Measurements from ENCODE around the gene ITGAV.

The ITGAV gene

GRCh38 chr2:186590759-186591505 is 1.1 kb downstream of the ITGAV start:
- Histone ChIP-seq H3K27me3 (ENCODE audit: control insufficient read depth in 1 of 2, insufficient read depth in 2 of 2, low read length in 2 of 2) (no peaks in the 10 kb centered on the region), H3K36me3 (ENCODE audit: control insufficient read depth in 1 of 2, insufficient read depth in 2 of 2, low read length in 2 of 2) (no peaks in the 10 kb centered on the region), H3K9ac (ENCODE audit: low read depth in 1 of 2, low read length in 2 of 2) (peak overlapping the region; percentile 79 to 95), H3K4me1 (ENCODE audit: control insufficient read depth in 1 of 2, insufficient read depth in 2 of 2, low read length in 2 of 2) (peaks cover 22 to 27% of the 10 kb centered on the region in 2 donors), H3K27ac (ENCODE audit: low read depth, low read length) (peak overlapping the region; percentile 93), H3K9me3 (ENCODE audit: control insufficient read depth in 1 of 2, low read length in 2 of 2) (no peaks in the 10 kb centered on the region), H3K4me3 (ENCODE audit: low read depth in 1 of 2, low read length in 2 of 2) (peak overlapping the region; percentile 76 to 97)

GRCh38 chr2:186591506-186591890 is 1.6 kb downstream of the ITGAV start:
- H3K9me3 ChIP-seq (ENCODE audit: control insufficient read depth in 1 of 2, low read length in 2 of 2) = no peaks in the 10 kb centered on the region
- H3K9ac ChIP-seq (ENCODE audit: low read depth in 1 of 2, low read length in 2 of 2) = peak overlapping the region; percentile 79 to 95
- no peaks in the 10 kb centered on the region for H3K27me3 ChIP-seq (ENCODE audit: control insufficient read depth in 1 of 2, insufficient read depth in 2 of 2, low read length in 2 of 2)
- H3K27ac ChIP-seq (ENCODE audit: low read depth, low read length) = peak overlapping the region; percentile 93
- peak overlapping the region; percentile 76 to 97 for H3K4me3 ChIP-seq (ENCODE audit: low read depth in 1 of 2, low read length in 2 of 2)
- H3K4me1 ChIP-seq (ENCODE audit: control insufficient read depth in 1 of 2, insufficient read depth in 2 of 2, low read length in 2 of 2) = peaks cover 22 to 27% of the 10 kb centered on the region in 2 donors
- H3K36me3 ChIP-seq (ENCODE audit: control insufficient read depth in 1 of 2, insufficient read depth in 2 of 2, low read length in 2 of 2) = no peaks in the 10 kb centered on the region

GRCh38 chr2:186592137-186592875 is 2.5 kb downstream of the ITGAV start:
- Histone ChIP-seq H3K4me3 (ENCODE audit: low read depth in 1 of 2, low read length in 2 of 2) (no peak overlapping the region), H3K9me3 (ENCODE audit: control insufficient read depth in 1 of 2, low read length in 2 of 2) (no peaks in the 10 kb centered on the region), H3K9ac (ENCODE audit: low read depth in 1 of 2, low read length in 2 of 2) (no peak overlapping the region), H3K27ac (ENCODE audit: low read depth, low read length) (no peak overlapping the region), H3K27me3 (ENCODE audit: control insufficient read depth in 1 of 2, insufficient read depth in 2 of 2, low read length in 2 of 2) (no peaks in the 10 kb centered on the region), H3K4me1 (ENCODE audit: control insufficient read depth in 1 of 2, insufficient read depth in 2 of 2, low read length in 2 of 2) (peaks cover 22 to 27% of the 10 kb centered on the region in 2 donors), H3K36me3 (ENCODE audit: control insufficient read depth in 1 of 2, insufficient read depth in 2 of 2, low read length in 2 of 2) (no peaks in the 10 kb centered on the region)

- Histone ChIP-seq H3K9me3 (ENCODE audit: control insufficient read depth in 1 of 2, low read length in 2 of 2) (no peaks in the 10 kb centered on the region), H3K36me3 (ENCODE audit: control insufficient read depth in 1 of 2, insufficient read depth in 2 of 2, low read length in 2 of 2) (no peaks in the 10 kb centered on the region), H3K4me1 (ENCODE audit: control insufficient read depth in 1 of 2, insufficient read depth in 2 of 2, low read length in 2 of 2) (peaks cover 22 to 27% of the 10 kb centered on the region in 2 donors), H3K9ac (ENCODE audit: low read depth in 1 of 2, low read length in 2 of 2) (no peak overlapping the region), H3K27ac (ENCODE audit: low read depth, low read length) (no peak overlapping the region), H3K4me3 (ENCODE audit: low read depth in 1 of 2, low read length in 2 of 2) (no peak overlapping the region), H3K27me3 (ENCODE audit: control insufficient read depth in 1 of 2, insufficient read depth in 2 of 2, low read length in 2 of 2) (no peaks in the 10 kb centered on the region)
Observed at GRCh38 chr2:186593523-186593922, 3.7 kb downstream of the ITGAV start.

DNA sequence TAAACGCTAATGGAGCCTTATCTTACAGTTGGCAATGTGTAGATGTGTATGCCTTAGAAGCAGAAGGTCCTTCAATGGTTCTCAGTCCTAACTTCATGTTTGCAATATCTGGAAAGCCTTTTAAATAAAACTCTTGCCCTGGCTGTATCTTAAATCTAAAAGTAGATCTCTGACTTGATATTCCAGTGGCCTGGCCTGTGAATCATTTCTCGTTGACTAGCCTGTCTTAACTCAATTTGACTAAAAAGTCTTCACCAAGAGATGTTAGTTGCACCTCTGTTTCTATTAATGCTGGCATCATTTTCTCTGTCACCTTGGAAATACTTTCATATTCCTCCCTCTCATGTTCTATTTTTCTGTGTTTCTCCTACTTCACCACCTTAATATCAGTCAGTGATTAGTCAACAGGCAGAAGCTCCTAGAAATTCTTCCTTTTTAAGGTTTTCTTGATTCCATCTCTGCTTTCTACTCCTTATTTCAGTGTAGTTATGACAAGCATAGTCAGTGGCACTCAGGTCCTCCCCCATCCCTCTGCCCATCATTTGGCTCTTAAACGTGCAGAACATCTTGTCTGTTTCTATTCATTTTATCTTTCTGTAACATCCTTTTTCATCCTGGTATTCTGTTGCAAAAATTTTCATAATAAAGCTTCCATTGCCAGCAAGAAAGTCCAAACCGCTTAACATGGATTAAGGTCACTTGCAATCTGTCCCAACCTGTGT is 4.3 kb downstream of the ITGAV start:
- H3K9me3 ChIP-seq (ENCODE audit: control insufficient read depth in 1 of 2, low read length in 2 of 2) = no peaks in the 10 kb centered on the region
- no peak overlapping the region for H3K27ac ChIP-seq (ENCODE audit: low read depth, low read length)
- H3K9ac ChIP-seq (ENCODE audit: low read depth in 1 of 2, low read length in 2 of 2) = no peak overlapping the region
- H3K27me3 ChIP-seq (ENCODE audit: control insufficient read depth in 1 of 2, insufficient read depth in 2 of 2, low read length in 2 of 2) = no peaks in the 10 kb centered on the region
- no peak overlapping the region for H3K4me3 ChIP-seq (ENCODE audit: low read depth in 1 of 2, low read length in 2 of 2)
- peaks cover 16 to 20% of the 10 kb centered on the region in 2 donors for H3K4me1 ChIP-seq (ENCODE audit: control insufficient read depth in 1 of 2, insufficient read depth in 2 of 2, low read length in 2 of 2)
- H3K36me3 ChIP-seq (ENCODE audit: control insufficient read depth in 1 of 2, insufficient read depth in 2 of 2, low read length in 2 of 2) = no peaks in the 10 kb centered on the region

DNA sequence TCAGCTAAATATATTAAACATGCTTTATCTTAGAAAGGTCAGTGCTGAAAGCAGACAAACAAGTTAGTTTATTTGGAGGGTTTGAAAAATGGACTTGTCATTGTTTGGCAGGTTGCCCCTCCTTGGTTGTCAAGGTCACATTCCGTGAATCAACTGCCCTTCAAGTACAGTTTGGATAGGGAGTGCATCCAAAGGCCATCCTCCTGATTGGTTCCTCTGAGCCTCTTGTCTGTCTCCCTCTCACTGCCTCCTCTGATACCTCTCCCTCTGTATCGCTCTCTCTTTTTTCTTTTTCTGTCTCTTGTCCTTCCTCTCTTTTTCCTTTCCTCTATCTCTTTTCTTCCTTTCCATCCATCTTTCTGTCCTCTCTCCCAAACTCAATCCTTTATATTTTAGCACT is 5.4 kb downstream of the ITGAV start:
- Histone ChIP-seq H3K9me3 (ENCODE audit: control insufficient read depth in 1 of 2, low read length in 2 of 2) (no peaks in the 10 kb centered on the region), H3K27ac (ENCODE audit: low read depth, low read length) (no peak overlapping the region), H3K4me3 (ENCODE audit: low read depth in 1 of 2, low read length in 2 of 2) (no peak overlapping the region), H3K36me3 (ENCODE audit: control insufficient read depth in 1 of 2, insufficient read depth in 2 of 2, low read length in 2 of 2) (no peaks in the 10 kb centered on the region), H3K9ac (ENCODE audit: low read depth in 1 of 2, low read length in 2 of 2) (no peak overlapping the region), H3K27me3 (ENCODE audit: control insufficient read depth in 1 of 2, insufficient read depth in 2 of 2, low read length in 2 of 2) (no peaks in the 10 kb centered on the region), H3K4me1 (ENCODE audit: control insufficient read depth in 1 of 2, insufficient read depth in 2 of 2, low read length in 2 of 2) (peaks cover 16 to 22% of the 10 kb centered on the region in 2 donors)

DNA sequence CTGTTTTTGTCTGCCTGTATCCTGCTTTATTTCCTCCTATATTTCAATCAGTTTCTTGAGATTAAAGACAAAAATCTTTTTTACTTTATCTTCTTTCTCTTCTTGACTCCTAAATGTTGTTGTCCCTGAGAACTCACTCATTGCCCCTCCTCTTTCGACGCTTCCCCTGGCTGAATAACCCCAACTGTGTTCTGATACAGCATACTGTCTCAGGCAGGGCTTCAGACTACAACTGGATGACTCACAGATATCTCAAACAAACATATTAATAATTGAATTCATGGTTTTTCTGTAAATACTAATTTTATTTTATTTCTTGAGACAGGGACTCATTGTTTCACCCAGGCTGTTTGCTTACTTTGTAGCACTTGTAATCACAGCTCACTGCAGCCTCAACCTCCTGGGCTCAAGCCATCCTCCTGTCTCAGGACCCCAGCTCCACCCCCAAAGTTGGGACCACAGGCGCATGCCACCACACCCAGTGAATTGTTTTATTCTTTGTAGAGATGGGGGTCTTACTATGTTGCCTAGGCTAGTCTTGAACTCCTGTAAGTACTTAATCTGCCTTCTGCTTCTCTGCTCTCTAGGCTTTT is 9.4 kb downstream of the ITGAV start:
- Histone ChIP-seq H3K4me1 (ENCODE audit: control insufficient read depth in 1 of 2, insufficient read depth in 2 of 2, low read length in 2 of 2) (peaks cover 5 to 12% of the 10 kb centered on the region in 2 donors), H3K27ac (ENCODE audit: low read depth, low read length) (no peak overlapping the region)

DNA sequence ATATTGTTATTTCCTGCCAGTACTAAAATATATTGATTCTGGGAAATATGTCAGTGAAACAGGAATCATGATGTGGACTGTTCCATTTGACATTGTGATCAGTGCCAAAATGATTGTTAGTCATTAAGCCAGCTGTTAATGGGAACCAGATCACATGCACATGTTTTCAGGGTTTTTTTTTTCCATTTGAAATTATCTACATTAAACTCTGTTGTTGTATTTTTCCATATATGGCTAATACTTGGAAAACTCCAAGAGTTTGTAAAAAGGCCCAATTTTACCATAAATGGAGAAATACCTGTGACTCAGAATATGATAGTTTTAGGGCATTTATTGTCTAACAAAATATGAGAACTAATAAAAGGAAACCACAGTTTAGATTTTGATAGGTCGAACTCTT is 13.4 kb downstream of the ITGAV start:
- Histone ChIP-seq H3K27ac (ENCODE audit: low read depth, low read length) (no peak overlapping the region), H3K9ac (ENCODE audit: low read depth in 1 of 2, low read length in 2 of 2) (no peak overlapping the region), H3K36me3 (ENCODE audit: control insufficient read depth in 1 of 2, insufficient read depth in 2 of 2, low read length in 2 of 2) (peaks cover 3 to 4% of the 10 kb centered on the region in 2 donors), H3K4me3 (ENCODE audit: low read depth in 1 of 2, low read length in 2 of 2) (no peak overlapping the region), H3K27me3 (ENCODE audit: control insufficient read depth in 1 of 2, insufficient read depth in 2 of 2, low read length in 2 of 2) (no peaks in the 10 kb centered on the region), H3K9me3 (ENCODE audit: control insufficient read depth in 1 of 2, low read length in 2 of 2) (no peaks in the 10 kb centered on the region), H3K4me1 (ENCODE audit: control insufficient read depth in 1 of 2, insufficient read depth in 2 of 2, low read length in 2 of 2) (peaks cover 0 to 4% of the 10 kb centered on the region in 2 donors)

More for the DNA sequence above, 9.4 kb downstream of the ITGAV start:
- no peaks in the 10 kb centered on the region for H3K27me3 ChIP-seq (ENCODE audit: control insufficient read depth in 1 of 2, insufficient read depth in 2 of 2, low read length in 2 of 2)
- H3K9ac ChIP-seq (ENCODE audit: low read depth in 1 of 2, low read length in 2 of 2) = no peak overlapping the region
- no peaks in the 10 kb centered on the region for H3K36me3 ChIP-seq (ENCODE audit: control insufficient read depth in 1 of 2, insufficient read depth in 2 of 2, low read length in 2 of 2)
- no peak overlapping the region for H3K4me3 ChIP-seq (ENCODE audit: low read depth in 1 of 2, low read length in 2 of 2)
- H3K9me3 ChIP-seq (ENCODE audit: control insufficient read depth in 1 of 2, low read length in 2 of 2) = no peaks in the 10 kb centered on the region

- Histone ChIP-seq H3K4me1 (ENCODE audit: control insufficient read depth in 1 of 2, insufficient read depth in 2 of 2, low read length in 2 of 2) (peaks cover 0 to 4% of the 10 kb centered on the region in 2 donors), H3K36me3 (ENCODE audit: control insufficient read depth in 1 of 2, insufficient read depth in 2 of 2, low read length in 2 of 2) (peaks cover 3 to 4% of the 10 kb centered on the region in 2 donors), H3K9me3 (ENCODE audit: control insufficient read depth in 1 of 2, low read length in 2 of 2) (no peaks in the 10 kb centered on the region), H3K4me3 (ENCODE audit: low read depth in 1 of 2, low read length in 2 of 2) (no peak overlapping the region), H3K9ac (ENCODE audit: low read depth in 1 of 2, low read length in 2 of 2) (no peak overlapping the region), H3K27ac (ENCODE audit: low read depth, low read length) (no peak overlapping the region), H3K27me3 (ENCODE audit: control insufficient read depth in 1 of 2, insufficient read depth in 2 of 2, low read length in 2 of 2) (no peaks in the 10 kb centered on the region)
Observed at GRCh38 chr2:186605041-186605440, 15.2 kb downstream of the ITGAV start.
